Fibroblast of skin of abdomen (primary cell): ENCODE results near the gene TASOR2.

Source experiments
- DNase-seq: peaks from one replicate; pipeline ENCODE4 v3.0.0-alpha.2; 2013

TASOR2 gene

GRCh38 chr10:5658871-5659618 is 25.6 kb upstream of the TASOR2 start:
- DNase-seq: no peak

GRCh38 chr10:5659702-5660528 is 24.7 kb upstream of the TASOR2 start:
- peak; percentile 42 for DNase-seq

GRCh38 chr10:5661043-5661442 is 23.6 kb upstream of the TASOR2 start:
- no peak for DNase-seq

- DNase-seq: no peak
These were observed 21.7 kb upstream of the TASOR2 start for GRCh38 chr10:5662708-5663579.

- no peak for DNase-seq
These were observed 20.8 kb upstream of the TASOR2 start for GRCh38 chr10:5663692-5664427.

- DNase-seq: peak; percentile 82
These were observed 19.1 kb upstream of the TASOR2 start for GRCh38 chr10:5665373-5666007.

GRCh38 chr10:5666008-5666840 is 18.4 kb upstream of the TASOR2 start, which contains the start of gene ASB13:
ASB13 (minus strand) TSS chr10:5666595; CDS start chr10:5666551, 44 bp downstream.
- DNase-seq: peak; percentile 45

- no peak for DNase-seq
These were observed 17.6 kb upstream of the TASOR2 start for GRCh38 chr10:5666841-5667630.

- no peak for DNase-seq
These were observed 16.2 kb upstream of the TASOR2 start for GRCh38 chr10:5668429-5668828.

- DNase-seq: no peak
These were observed 15.0 kb upstream of the TASOR2 start for GRCh38 chr10:5669604-5670003.

GRCh38 chr10:5670662-5671375 is 13.8 kb upstream of the TASOR2 start:
- no peak for DNase-seq

- DNase-seq: no peak
These were observed 6.1 kb upstream of the TASOR2 start for GRCh38 chr10:5678397-5679036.

- DNase-seq: no peak
These were observed 5.6 kb upstream of the TASOR2 start for GRCh38 chr10:5679037-5679435.

- peak; percentile 39 for DNase-seq
These were observed 5.0 kb upstream of the TASOR2 start for GRCh38 chr10:5679606-5680005.

GRCh38 chr10:5681930-5682329 is 2.7 kb upstream of the TASOR2 start:
- no peak for DNase-seq

GRCh38 chr10:5683065-5683464 is 1.6 kb upstream of the TASOR2 start:
- no peak for DNase-seq

GRCh38 chr10:5684971-5685763 is 529 bp downstream of the TASOR2 start:
- peak; percentile 72 for DNase-seq
